OCI-M1 (cell line): Measurements from ENCODE around the gene PRRG2.

ENCODE experiments used
- DNase-seq: peaks from one replicate; lab custom pipeline; 2025; lab: John Stamatoyannopoulos, UW

Gene PRRG2

GRCh38 chr19:49581007-49581508, at the start of gene PRRG2:
PRRG2 (plus strand) TSS chr19:49581316; CDS start chr19:49583220, 1,904 bp downstream.
- DNase-seq: no peak

- DNase-seq: peak; percentile 92
Observed at GRCh38 chr19:49533551-49534488, 47.3 kb upstream of the PRRG2 start.

GRCh38 chr19:49534632-49535385, 46.3 kb upstream of the PRRG2 start:
- DNase-seq: no peak

GRCh38 chr19:49536921-49537462, 44.1 kb upstream of the PRRG2 start:
- no peak for DNase-seq

GRCh38 chr19:49538643-49539042, 42.5 kb upstream of the PRRG2 start:
- DNase-seq: no peak

- DNase-seq: no peak
Observed at GRCh38 chr19:49539192-49539952, 41.7 kb upstream of the PRRG2 start.

- DNase-seq: no peak
Observed at GRCh38 chr19:49541914-49542313, 39.2 kb upstream of the PRRG2 start.

GRCh38 chr19:49542446-49542845, 38.7 kb upstream of the PRRG2 start:
- DNase-seq: no peak

- no peak for DNase-seq
Observed at GRCh38 chr19:49543032-49543431, 38.1 kb upstream of the PRRG2 start.

- no peak for DNase-seq
Observed at GRCh38 chr19:49544154-49544553, 37.0 kb upstream of the PRRG2 start.

- DNase-seq: peak; percentile 91
Observed at GRCh38 chr19:49546825-49547565, 34.1 kb upstream of the PRRG2 start.

- DNase-seq: no peak
Observed at GRCh38 chr19:49549045-49549444, 32.1 kb upstream of the PRRG2 start.

GRCh38 chr19:49551531-49551930, 29.6 kb upstream of the PRRG2 start:
- DNase-seq: no peak

GRCh38 chr19:49552749-49553148, 28.4 kb upstream of the PRRG2 start:
- DNase-seq: no peak

GRCh38 chr19:49553451-49554271, 27.5 kb upstream of the PRRG2 start:
- no peak for DNase-seq

GRCh38 chr19:49554701-49555181, 26.4 kb upstream of the PRRG2 start:
- no peak for DNase-seq

GRCh38 chr19:49555600-49556411, 25.3 kb upstream of the PRRG2 start:
- no peak for DNase-seq

GRCh38 chr19:49556412-49557398, 24.4 kb upstream of the PRRG2 start:
- DNase-seq: no peak
